ENCODE data around the gene MYOG. TPM values are rescaled to one million over a fixed set of nuclear protein-coding genes. Genes with fewer than 3 reads are reported as not detected.

Gene MYOG
- total and polyA plus RNA-seq, 2 experiments from 2014 or later, result not detected

GRCh38 chr1:203039609-203040512 lies 46.0 kb downstream of the MYOG start:
- peaks cover 16% of the 10 kb centered on the region; the same call in 1 of the 2 replicates for H3K4me1 ChIP-seq (ENCODE audit: insufficient read depth)
- Mint-ChIP-seq H3K36me3 (ENCODE audit: low read depth) (no peaks in the 10 kb centered on the region; the same call in 2 of the 3 replicates), H3K27me3 (ENCODE audit: insufficient read depth, low read depth, poor library complexity) (peaks cover 21% of the 10 kb centered on the region), H3K4me1 (peaks cover 30% of the 10 kb centered on the region), H3K27ac (no peak overlapping the region), H3K4me3 (no peak overlapping the region), H3K9me3 (no peaks in the 10 kb centered on the region; the same call in 2 of the 3 replicates)
- peak overlapping the region; percentile 10 for H3K4me2 ChIP-seq
- ATAC-seq, result peak; percentile 80
- no peaks in the 10 kb centered on the region for H3K9me2 ChIP-seq (ENCODE audit: insufficient read depth)
- TF ChIP-seq POLR2AphosphoS5 (IDR thresholded peaks at IDR 0.05; ENCODE audit: low read depth), result no peak
- TF ChIP-seq CTCF (conservative IDR thresholded peaks at IDR 0.05; ENCODE audit: low read depth in 2 of 2), result peak; percentile 73 to 94
- TF ChIP-seq JUNB (IDR thresholded peaks at IDR 0.05; ENCODE audit: unreplicated experiment), result no peak
- DNase-seq (ENCODE audit: low spot score), result peak; percentile 86
- no peak overlapping the region for H2AFZ ChIP-seq
- no peaks in the 10 kb centered on the region for H3K36me3 ChIP-seq (ENCODE audit: insufficient read depth)
- no peaks in the 10 kb centered on the region for H3K27me3 ChIP-seq (ENCODE audit: insufficient read depth)
- no peaks in the 10 kb centered on the region for H3K79me2 ChIP-seq (replicated peaks; ENCODE audit: insufficient read depth)
- no peaks in the 10 kb centered on the region for H3F3A ChIP-seq (replicated peaks; ENCODE audit: low read depth)
- H4K20me1 ChIP-seq (replicated peaks; ENCODE audit: insufficient read depth), result no peaks in the 10 kb centered on the region
- H3K4me3 ChIP-seq, result no peak overlapping the region
- H3K27ac ChIP-seq (ENCODE audit: low read depth), result no peak overlapping the region

DNA sequence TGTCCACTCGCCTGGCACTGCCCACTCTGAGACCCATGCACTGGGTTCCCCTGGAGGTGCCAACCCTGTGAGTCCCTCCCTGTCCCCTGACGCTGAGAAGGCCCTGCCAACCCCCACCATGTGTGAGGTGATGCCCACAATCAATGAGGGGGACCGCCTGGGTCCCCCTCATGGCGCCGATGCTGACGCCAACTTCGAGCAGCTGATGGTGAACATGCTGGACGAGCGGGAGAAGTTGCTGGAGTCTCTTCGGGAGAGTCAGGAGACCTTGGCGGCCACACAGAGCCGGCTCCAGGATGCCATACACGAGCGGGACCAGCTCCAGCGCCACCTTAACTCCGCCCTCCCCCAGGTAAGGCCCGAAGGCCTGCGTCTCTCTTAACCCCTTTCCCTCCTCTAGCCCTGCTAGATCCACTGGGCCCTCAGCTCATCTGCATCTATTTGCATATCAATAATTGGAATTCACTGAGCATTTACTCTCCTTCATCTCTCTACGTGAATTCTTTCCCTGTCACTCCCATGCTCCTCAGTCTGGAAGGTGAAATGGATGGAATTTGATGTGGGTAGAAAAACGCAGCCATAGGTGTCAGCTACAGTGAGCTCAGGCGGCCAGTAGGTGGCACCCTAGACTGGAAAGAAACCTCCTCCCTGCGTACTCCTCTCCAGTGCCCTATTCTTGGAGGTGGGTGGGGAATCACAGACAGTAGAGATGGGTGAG lies 46.8 kb downstream of the MYOG start:
- TF ChIP-seq NANOG (IDR thresholded peaks at IDR 0.05; ENCODE audit: borderline replicate concordance) (no peak), CTCF (conservative IDR thresholded peaks at IDR 0.05; ENCODE audit: low read depth in 2 of 2) (peak; percentile 98 to 99), STAT1 (IDR thresholded peaks at IDR 0.05; ENCODE audit: unreplicated experiment) (no peak), EZH2phosphoT487 (IDR thresholded peaks at IDR 0.05; ENCODE audit: unreplicated experiment) (no peak), JUNB (IDR thresholded peaks at IDR 0.05; ENCODE audit: unreplicated experiment) (no peak)
- Histone ChIP-seq H3K27me3 (ENCODE audit: insufficient read depth) (no peaks in the 10 kb centered on the region), H3K4me1 (ENCODE audit: insufficient read depth) (peaks cover 16% of the 10 kb centered on the region; the same call in 1 of the 2 replicates), H3K27ac (ENCODE audit: low read depth) (no peak overlapping the region), H3K79me2 (replicated peaks; ENCODE audit: insufficient read depth) (no peaks in the 10 kb centered on the region), H3K36me3 (ENCODE audit: insufficient read depth) (no peaks in the 10 kb centered on the region), H3F3A (replicated peaks; ENCODE audit: low read depth) (no peaks in the 10 kb centered on the region), H3K9me2 (ENCODE audit: insufficient read depth) (no peaks in the 10 kb centered on the region), H3K4me2 (no peak overlapping the region), H4K20me1 (replicated peaks; ENCODE audit: insufficient read depth) (no peaks in the 10 kb centered on the region), H3K4me3 (no peak overlapping the region), H2AFZ (no peak overlapping the region)
- Mint-ChIP-seq H3K27ac (no peak overlapping the region), H3K27me3 (ENCODE audit: insufficient read depth, low read depth, poor library complexity) (peaks cover 21% of the 10 kb centered on the region), H3K36me3 (ENCODE audit: low read depth) (no peaks in the 10 kb centered on the region), H3K4me1 (peaks cover 25% of the 10 kb centered on the region), H3K9me3 (no peaks in the 10 kb centered on the region; the same call in 2 of the 3 replicates), H3K4me3 (no peak overlapping the region)
- ATAC-seq (peak; percentile 88), DNase-seq (ENCODE audit: low spot score) (peak; percentile 93)
